H1 (cell line): ENCODE measurements around the gene IRAK4. TPM values are rescaled to one million over a fixed set of nuclear protein-coding genes. Genes with fewer than 3 reads are reported as not detected.
A peak's percentile ranks its signal among the peaks of the same experiment; 100 is the strongest.

Source experiments
- ASH2L ChIP-seq: fragments of 200-600, 300-600 bp; sonication (generic); IDR thresholded peaks from one replicate; pipeline ENCODE4 v1.7.1; 2017; ENCODE audit warnings: low read length
- ATF2 ChIP-seq: IDR thresholded peaks from 2 replicates; pipeline ENCODE4 v1.6.1; 2012; ENCODE audit warnings: low read length, inconsistent platforms
- CBX8 ChIP-seq: fragments of 300-800, 300-1000 bp; sonication (generic); IDR thresholded peaks from 2 replicates; pipeline ENCODE4 v1.7.1; 2016; ENCODE audit warnings: low read depth, low read length, borderline replicate concordance
- CEBPB ChIP-seq: IDR thresholded peaks from 2 replicates; pipeline ENCODE4 v1.6.1; 2012; ENCODE audit warnings: low read depth, low read length
- CHD2 ChIP-seq: IDR thresholded peaks from 2 replicates; pipeline ENCODE4 v1.6.1; 2012; ENCODE audit warnings: low read length, improper control_type of control experiment
- CREB1 ChIP-seq: IDR thresholded peaks from 2 replicates; pipeline ENCODE4 v1.6.1; 2012; ENCODE audit warnings: inconsistent platforms
- CTBP2 ChIP-seq: IDR thresholded peaks from 2 replicates; pipeline ENCODE4 v1.7.0; 2011; ENCODE audit warnings: borderline replicate concordance, mild to moderate bottlenecking, moderate library complexity, mixed read lengths, low read length; ENCODE audit not compliant: insufficient read depth, insufficient read length
- CTCF ChIP-seq, 3 experiments: IDR thresholded peaks; 1 replicate in 2 of 3; 2 replicates in 1 of 3; pipeline versions ENCODE4 v1.5.1 to v1.6.1; 2011; ENCODE audit warnings: low read length in 3 of 3, mild to moderate bottlenecking in 3 of 3, inconsistent platforms in 2 of 3, low read depth in 1 of 3, moderate library complexity in 1 of 3; ENCODE audit not compliant: insufficient read depth in 1 of 3; ENCODE audit errors: control extremely low read depth in 1 of 3
- EZH2 ChIP-seq: fragments of 200-600 bp; sonication (generic); IDR thresholded peaks from 2 replicates; pipeline ENCODE4 v1.7.1; 2012; ENCODE audit warnings: low read depth, mild to moderate bottlenecking, moderate library complexity, low read length, inconsistent platforms; ENCODE audit not compliant: severe bottlenecking
- JUN ChIP-seq: IDR thresholded peaks from 2 replicates; pipeline ENCODE4 v1.6.1; 2011; ENCODE audit warnings: low read depth, mild to moderate bottlenecking, improper control_type of control experiment, low read length
- KDM1A ChIP-seq: fragments of 200-600, 300-600 bp; sonication (generic); IDR thresholded peaks from 2 replicates; pipeline ENCODE4 v1.7.1; 2016; ENCODE audit warnings: mild to moderate bottlenecking, low read length, borderline replicate concordance
- MAFK ChIP-seq: IDR thresholded peaks from 2 replicates; pipeline ENCODE4 v1.6.1; 2012; ENCODE audit warnings: low read depth, mild to moderate bottlenecking, improper control_type of control experiment, low read length
- POLR2A ChIP-seq, 2 experiments: IDR thresholded peaks; 1 replicate in 1 of 2; 2 replicates in 1 of 2; pipeline ENCODE4 v1.6.1; 2011; ENCODE audit warnings: low read depth in 2 of 2, low read length in 2 of 2, mild to moderate bottlenecking in 2 of 2; ENCODE audit errors: control extremely low read depth in 1 of 2
- POU5F1 ChIP-seq: IDR thresholded peaks from 2 replicates; pipeline ENCODE4 v1.6.1; 2011; ENCODE audit warnings: low read depth, mild to moderate bottlenecking, low read length, moderate library complexity
- RXRA ChIP-seq: IDR thresholded peaks from 2 replicates; pipeline ENCODE4 v1.6.1; 2011; ENCODE audit warnings: low read depth, mild to moderate bottlenecking, low read length, moderate library complexity; ENCODE audit not compliant: insufficient read depth
- TBP ChIP-seq: IDR thresholded peaks from 2 replicates; pipeline ENCODE4 v1.6.1; 2011; ENCODE audit warnings: low read depth, low read length, improper control_type of control experiment
- TCF12 ChIP-seq: IDR thresholded peaks from 2 replicates; pipeline ENCODE4 v1.6.1; 2011; ENCODE audit warnings: low read depth, mild to moderate bottlenecking, low read length
- USF2 ChIP-seq: IDR thresholded peaks from 2 replicates; pipeline ENCODE4 v1.6.1; 2011; ENCODE audit warnings: low read length, improper control_type of control experiment
- polyA plus RNA-seq, 7 experiments: library from polyadenylated mRNA; depleted of rRNA in 3 of 7; stranded (reverse) in 5 of 7; unstranded in 2 of 7; fragments of >200 nt in 5 of 7; fragments of 200-250 nt in 2 of 7; gene quantifications; 1 replicate in 5 of 7; 2 replicates in 1 of 7; 4 replicates in 1 of 7; pipeline versions ENCODE4 v1.2.1 to v1.2.3, GENCODE V29; 2011 to 2013; ENCODE audit warnings: missing spikeins in 2 of 7, mixed read lengths in 2 of 7
- total RNA-seq: library from RNA; stranded (reverse); fragmentation: NEBNext Ultra II Directional; extraction: Animal tissue kit (Norgen Biotek cat#: 25700); gene quantifications from 2 replicates; pipeline ENCODE4 v1.2.1, GENCODE V29; 2021
- TF ChIP-seq, protein P1 (sequence below): IDR thresholded peaks from 2 replicates; pipeline ENCODE4 v1.6.1; 2012; ENCODE audit warnings: inconsistent platforms

The IRAK4 gene
- total and polyA plus RNA-seq, 2 of the 8 experiments (the other 6 are each of a cell fraction or from before 2014, with no cell fraction given), result 2.3 to 7.7 TPM

GRCh38 chr12:43758728-43759563 is at the start of gene IRAK4, which contains the start of gene PUS7L (continued):
- TF ChIP-seq CTCF (IDR thresholded peaks at IDR 0.05; ENCODE audit: control extremely low read depth in 1 of 3, insufficient read depth in 1 of 3, low read depth in 1 of 3, low read length in 3 of 3) (peak; percentile 40 to 41 (median 40)), POU5F1 (no peak), JUN (no peak), TBP (peak; percentile 44), ASH2L (peak; percentile 46), CTBP2 (no peak), RXRA (no peak), CREB1 (peak; percentile 81), USF2 (no peak), EZH2 (no peak), MAFK (no peak), POLR2A (IDR thresholded peaks at IDR 0.05; ENCODE audit: control extremely low read depth in 1 of 2, low read depth in 2 of 2, low read length in 2 of 2) (peak; percentile 69 to 73), KDM1A (no peak), CEBPB (no peak), CHD2 (no peak), CBX8 (no peak), ATF2 (no peak), TCF12 (no peak; the same call in 1 of the 2 replicates)
- TF ChIP-seq, protein P1, sequence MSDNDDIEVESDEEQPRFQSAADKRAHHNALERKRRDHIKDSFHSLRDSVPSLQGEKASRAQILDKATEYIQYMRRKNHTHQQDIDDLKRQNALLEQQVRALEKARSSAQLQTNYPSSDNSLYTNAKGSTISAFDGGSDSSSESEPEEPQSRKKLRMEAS, result peak; percentile 56
